ENCODE results near the gene RUNX3. TPM values are rescaled to one million over a fixed set of nuclear protein-coding genes. Genes with fewer than 3 reads are reported as not detected.

Gene RUNX3
- polyA plus RNA-seq, 1 donor (not counting 4 experiments of a cell fraction or from before 2014, with no cell fraction given), result not detected

- no peak for FAIRE-seq
These were observed 58.7 kb downstream of the RUNX3 start for GRCh38 chr1:24871306-24871901.

GRCh38 chr1:24870551-24871195 lies 59.4 kb downstream of the RUNX3 start:
- Histone ChIP-seq H3K36me3 (ENCODE audit: control insufficient read depth in 2 of 2, extremely low read depth in 1 of 2, insufficient read depth in 2 of 2, low read length in 2 of 2) (no peaks in the 10 kb centered on the region), H3K27ac (ENCODE audit: control insufficient read depth, insufficient read depth, low read length) (no peak overlapping the region), H3K9me1 (ENCODE audit: control insufficient read depth, extremely low read depth, insufficient read depth, low read length) (no peaks in the 10 kb centered on the region), H3K9me3 (ENCODE audit: control insufficient read depth, low read depth, low read length) (no peaks in the 10 kb centered on the region), H3K27me3 (ENCODE audit: control insufficient read depth, extremely low read depth, insufficient read depth, low read length) (peaks cover 7% of the 10 kb centered on the region), H3K79me2 (ENCODE audit: control insufficient read depth, insufficient read depth, low read length) (no peaks in the 10 kb centered on the region), H3K9ac (ENCODE audit: control insufficient read depth, extremely low read depth, insufficient read depth, low read length) (no peak overlapping the region), H4K20me1 (ENCODE audit: control insufficient read depth, extremely low read depth, insufficient read depth, low read length) (no peaks in the 10 kb centered on the region), H2AFZ (ENCODE audit: control insufficient read depth, low read length) (no peak overlapping the region), H3K4me1 (ENCODE audit: control insufficient read depth, extremely low read depth, insufficient read depth, low read length) (peaks cover 10% of the 10 kb centered on the region), H3K4me3 (ENCODE audit: control insufficient read depth in 2 of 3, extremely low read depth in 1 of 3, insufficient read depth in 2 of 3, low read depth in 1 of 3, low read length in 3 of 3) (no peak overlapping the region), H3K4me2 (ENCODE audit: control insufficient read depth, extremely low read depth, insufficient read depth, low read depth, low read length) (no peak overlapping the region)
- dilution Hi-C loops (cut with MboI; ENCODE audit: extremely low pct_ligation_motif_present, low sequenced_read_pairs), result no loop called here
- no peak for DNase-seq (ENCODE audit: low read depth, low spot score)
- no peak for FAIRE-seq
- TF ChIP-seq EZH2 (IDR thresholded peaks at IDR 0.05; ENCODE audit: low read length) (no peak), CTCF (optimal IDR thresholded peaks at IDR 0.05 in 1 of 3, IDR thresholded peaks at IDR 0.05 in 1 of 3, conservative IDR thresholded peaks at IDR 0.05 in 1 of 3; ENCODE audit: extremely low read depth in 1 of 3, insufficient read depth in 2 of 3, low read length in 3 of 3) (no peak)

More at GRCh38 chr1:24871306-24871901, 58.7 kb downstream of the RUNX3 start:
- Histone ChIP-seq H3K9me3 (ENCODE audit: control insufficient read depth, low read depth, low read length) (no peaks in the 10 kb centered on the region), H2AFZ (ENCODE audit: control insufficient read depth, low read length) (no peak overlapping the region), H3K79me2 (ENCODE audit: control insufficient read depth, insufficient read depth, low read length) (no peaks in the 10 kb centered on the region), H3K27me3 (ENCODE audit: control insufficient read depth, extremely low read depth, insufficient read depth, low read length) (peaks cover 7% of the 10 kb centered on the region), H3K36me3 (ENCODE audit: control insufficient read depth in 2 of 2, extremely low read depth in 1 of 2, insufficient read depth in 2 of 2, low read length in 2 of 2) (no peaks in the 10 kb centered on the region), H3K4me2 (ENCODE audit: control insufficient read depth, extremely low read depth, insufficient read depth, low read depth, low read length) (no peak overlapping the region), H3K9me1 (ENCODE audit: control insufficient read depth, extremely low read depth, insufficient read depth, low read length) (no peaks in the 10 kb centered on the region), H3K9ac (ENCODE audit: control insufficient read depth, extremely low read depth, insufficient read depth, low read length) (no peak overlapping the region), H3K4me1 (ENCODE audit: control insufficient read depth, extremely low read depth, insufficient read depth, low read length) (peaks cover 11% of the 10 kb centered on the region), H3K27ac (ENCODE audit: control insufficient read depth, insufficient read depth, low read length) (no peak overlapping the region), H3K4me3 (ENCODE audit: control insufficient read depth in 2 of 3, extremely low read depth in 1 of 3, insufficient read depth in 2 of 3, low read depth in 1 of 3, low read length in 3 of 3) (no peak overlapping the region), H4K20me1 (ENCODE audit: control insufficient read depth, extremely low read depth, insufficient read depth, low read length) (no peaks in the 10 kb centered on the region)
- DNase-seq (ENCODE audit: low read depth, low spot score), result no peak
- dilution Hi-C loops (cut with MboI; ENCODE audit: extremely low pct_ligation_motif_present, low sequenced_read_pairs), result no loop called here
- TF ChIP-seq EZH2 (IDR thresholded peaks at IDR 0.05; ENCODE audit: low read length) (no peak), CTCF (optimal IDR thresholded peaks at IDR 0.05 in 1 of 3, IDR thresholded peaks at IDR 0.05 in 1 of 3, conservative IDR thresholded peaks at IDR 0.05 in 1 of 3; ENCODE audit: extremely low read depth in 1 of 3, insufficient read depth in 2 of 3, low read length in 3 of 3) (no peak)

Data from keratinocyte (primary cell).